ENCODE data around the gene PGGHG. TPM values are rescaled to one million over a fixed set of nuclear protein-coding genes. Genes with fewer than 3 reads are reported as not detected.
"Not testable (repeated sequence)": the region's sequence is repeated elsewhere in the genome, so short reads cannot be mapped to it uniquely, and the experiment has no call there.

PGGHG gene
- total RNA-seq, 2 experiments from 2014 or later = 487 to 541 TPM

GRCh38 chr11:308740-309665 lies 20.1 kb downstream of the PGGHG start:
- ATAC-seq (peak; percentile 10), DNase-seq (peak; percentile 59)
- H3K27me3 Mint-ChIP-seq (ENCODE audit: low read depth); H3K9me3 Mint-ChIP-seq (ENCODE audit: insufficient read depth): not testable (repeated sequence)
- peak overlapping the region; percentile 99 for H3K27ac Mint-ChIP-seq
- H3K4me1 Mint-ChIP-seq (ENCODE audit: low read depth) = peaks cover 46% of the 10 kb centered on the region
- peaks cover 41% of the 10 kb centered on the region for H3K36me3 Mint-ChIP-seq (ENCODE audit: low read depth)
- POLR2A ChIA-PET = interaction anchor here (0.8 to 2.0 kb wide), 16 partner anchors 8 to 102 kb away, joined by 3 to 34 read pairs (median 4); partner anchors contain the start of genes BET1L, PGGHG, PSMD13 and RIC8A
- H3K4me3 Mint-ChIP-seq = peak overlapping the region; percentile 98
- CTCF ChIA-PET = interaction anchor here (0.6 to 1.8 kb wide), 10 partner anchors 8 to 140 kb away, joined by 3 to 11 read pairs (median 4); partner anchors contain the start of gene NLRP6

GRCh38 chr11:309979-310572 lies 21.1 kb downstream of the PGGHG start:
- Mint-ChIP-seq H3K36me3 (ENCODE audit: low read depth) (peaks cover 51% of the 10 kb centered on the region), H3K4me3 (peak overlapping the region; percentile 98)

DNA sequence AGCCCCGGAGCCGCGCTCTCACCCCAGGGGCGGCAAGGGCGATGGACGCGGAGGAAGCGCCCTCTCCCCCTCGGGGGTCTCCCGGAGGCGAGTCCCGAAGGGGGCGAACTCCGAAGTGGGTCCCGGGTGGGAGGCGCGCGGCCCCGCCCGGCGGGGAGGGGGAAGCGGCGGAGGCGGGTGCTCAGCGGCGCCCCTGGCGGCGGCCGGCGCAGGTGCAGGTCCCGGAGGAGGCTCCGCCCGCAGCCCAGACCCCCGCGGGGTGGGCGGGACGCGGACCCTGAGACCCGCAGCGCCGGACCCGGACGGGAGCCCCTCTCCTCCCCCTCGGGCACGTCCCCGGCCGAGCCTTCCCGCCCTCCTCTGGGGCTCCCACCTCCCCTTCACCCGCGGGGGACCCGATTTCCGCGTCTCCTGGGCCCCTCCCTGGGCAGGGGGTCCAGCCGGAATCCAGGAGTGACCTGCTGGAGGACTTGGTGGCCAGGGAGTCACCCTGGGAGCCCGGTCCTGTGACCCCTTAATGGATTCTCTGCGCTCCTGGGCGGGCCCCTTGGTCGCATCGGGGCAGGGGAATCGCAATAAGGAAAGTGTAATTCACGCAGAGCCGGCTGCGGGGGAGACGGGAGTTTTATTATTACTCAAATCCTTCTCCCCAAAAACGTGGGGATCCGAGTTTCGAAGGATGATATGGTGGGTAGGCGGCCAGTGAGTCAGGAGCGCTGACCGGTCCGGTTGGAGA lies 22.3 kb downstream of the PGGHG start:
- peak overlapping the region; percentile 99 for H3K27ac Mint-ChIP-seq
- H3K36me3 Mint-ChIP-seq (ENCODE audit: low read depth) = peaks cover 61% of the 10 kb centered on the region
- ChIA-PET CTCF (interaction anchor here (1.3 to 2.1 kb wide), 6 partner anchors 21 to 208 kb away, joined by 4 to 10 read pairs (median 6); no protein-coding TSS in a partner anchor), POLR2A (interaction anchor here (1.2 to 3.3 kb wide), 12 partner anchors 11 to 195 kb away, joined by 4 to 36 read pairs (median 11); partner anchors contain the start of genes BET1L, IFITM5, PGGHG and RIC8A)
- not testable (repeated sequence) for DNase-seq; H3K27me3 Mint-ChIP-seq (ENCODE audit: low read depth); H3K9me3 Mint-ChIP-seq (ENCODE audit: insufficient read depth)
- peak overlapping the region; percentile 87 for H3K4me3 Mint-ChIP-seq
- peaks cover 30% of the 10 kb centered on the region for H3K4me1 Mint-ChIP-seq (ENCODE audit: low read depth)
- peak; percentile 5 for ATAC-seq

More at GRCh38 chr11:309979-310572, 21.1 kb downstream of the PGGHG start:
- Mint-ChIP-seq H3K27ac (peak overlapping the region; percentile 99), H3K4me1 (ENCODE audit: low read depth) (peaks cover 41% of the 10 kb centered on the region)
- not testable (repeated sequence) for ATAC-seq; DNase-seq; H3K9me3 Mint-ChIP-seq (ENCODE audit: insufficient read depth); H3K27me3 Mint-ChIP-seq (ENCODE audit: low read depth)
- CTCF ChIA-PET = interaction anchor here (0.6 to 1.8 kb wide), 9 partner anchors 19 to 139 kb away, joined by 3 to 11 read pairs (median 4); partner anchors contain the start of gene NLRP6
- POLR2A ChIA-PET = interaction anchor here (0.8 to 2.0 kb wide), 9 partner anchors 7 to 103 kb away, joined by 3 to 34 read pairs (median 6); partner anchors contain the start of genes BET1L, PGGHG and RIC8A

DNA sequence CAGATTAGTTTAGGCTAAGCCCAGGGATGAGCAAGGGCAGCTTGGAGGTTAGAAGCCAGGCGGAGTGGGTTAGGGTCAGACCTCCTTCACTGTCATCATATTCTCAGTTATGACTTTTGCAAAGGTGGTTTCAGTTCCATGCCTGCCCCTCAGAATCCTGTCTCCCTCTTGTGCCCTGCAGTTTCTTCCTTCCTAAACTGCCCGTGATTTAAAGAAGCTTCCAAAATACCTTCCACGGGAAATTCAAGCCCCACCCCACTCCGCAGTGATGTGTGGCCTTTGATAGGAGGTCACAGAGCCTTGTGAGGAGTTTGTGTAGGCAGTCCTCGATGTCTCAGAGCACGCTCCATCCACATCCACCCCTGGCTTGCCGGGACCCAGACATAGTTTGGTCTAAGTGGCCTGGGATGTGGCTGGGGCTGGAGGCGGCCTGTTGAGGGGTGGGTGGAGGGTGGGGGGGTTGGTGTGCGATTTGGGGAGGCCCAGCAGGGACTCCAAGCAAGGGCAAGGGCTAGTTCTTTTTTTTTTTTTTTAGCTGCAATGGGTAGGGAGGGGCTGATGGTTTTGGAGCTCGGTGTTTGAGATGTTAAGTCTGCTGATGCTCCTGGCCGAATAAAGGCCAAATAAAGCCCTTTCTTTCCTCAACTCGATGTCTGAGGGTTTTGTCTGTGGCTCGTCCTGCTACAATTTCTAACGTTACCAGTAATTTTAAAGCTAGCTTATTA lies 23.3 kb downstream of the PGGHG start:
- Mint-ChIP-seq H3K4me1 (ENCODE audit: low read depth) (peaks cover 22% of the 10 kb centered on the region), H3K36me3 (ENCODE audit: low read depth) (peaks cover 71% of the 10 kb centered on the region), H3K27ac (peak overlapping the region; percentile 99), H3K9me3 (ENCODE audit: insufficient read depth) (no peaks in the 10 kb centered on the region), H3K4me3 (peak overlapping the region; percentile 87), H3K27me3 (ENCODE audit: low read depth) (no peaks in the 10 kb centered on the region)
- ChIA-PET POLR2A (interaction anchor here (0.6 to 3.3 kb wide), 18 partner anchors 10 to 194 kb away, joined by 3 to 36 read pairs (median 6); partner anchors contain the start of genes BET1L, IFITM5, NLRP6 and PGGHG), CTCF (interaction anchor here (0.9 to 2.1 kb wide), 8 partner anchors 22 to 206 kb away, joined by 3 to 10 read pairs (median 5); no protein-coding TSS in a partner anchor)
- peak; percentile 7 for ATAC-seq
- peak; percentile 71 for DNase-seq

GRCh38 chr11:313304-313786 lies 24.4 kb downstream of the PGGHG start:
- H3K4me1 Mint-ChIP-seq (ENCODE audit: low read depth) = peaks cover 13% of the 10 kb centered on the region
- CTCF ChIA-PET = interaction anchor here (0.9 to 2.1 kb wide), 3 partner anchors 24 to 63 kb away, joined by 3 to 10 read pairs (median 5); no protein-coding TSS in a partner anchor
- ATAC-seq (no peak), DNase-seq (no peak)
- no peaks in the 10 kb centered on the region for H3K9me3 Mint-ChIP-seq (ENCODE audit: insufficient read depth)
- POLR2A ChIA-PET = interaction anchor here (0.7 to 4.8 kb wide), 13 partner anchors 11 to 108 kb away, joined by 3 to 36 read pairs (median 12); partner anchors contain the start of genes BET1L, IFITM5, PGGHG and RIC8A
- H3K27ac Mint-ChIP-seq = peak overlapping the region; percentile 99
- H3K4me3 Mint-ChIP-seq = peak overlapping the region; percentile 87
- H3K36me3 Mint-ChIP-seq (ENCODE audit: low read depth) = peaks cover 73% of the 10 kb centered on the region
- H3K27me3 Mint-ChIP-seq (ENCODE audit: low read depth) = no peaks in the 10 kb centered on the region

- no peaks in the 10 kb centered on the region for H3K27me3 Mint-ChIP-seq (ENCODE audit: low read depth)
- no peaks in the 10 kb centered on the region for H3K9me3 Mint-ChIP-seq (ENCODE audit: insufficient read depth)
- H3K36me3 Mint-ChIP-seq (ENCODE audit: low read depth) = peaks cover 67% of the 10 kb centered on the region
- H3K4me1 Mint-ChIP-seq (ENCODE audit: low read depth) = peaks cover 13% of the 10 kb centered on the region
- peak; percentile 90 for DNase-seq
- CTCF ChIA-PET = interaction anchor here (4.0 kb wide), 1 partner anchor 8 kb away, joined by 38 read pairs; the partner anchor contains the start of gene IFITM2
- H3K4me3 Mint-ChIP-seq = peak within 1 kb of the TSS; percentile 87
- POLR2A ChIA-PET = interaction anchor here (1.6 to 4.8 kb wide), 8 partner anchors 8 to 107 kb away, joined by 4 to 73 read pairs (median 32); partner anchors contain the start of genes BET1L, IFITM2, IFITM5 and NLRP6
- H3K27ac Mint-ChIP-seq = peak within 1 kb of the TSS; percentile 99
- peak; percentile 45 for ATAC-seq
These were observed 25.0 kb downstream of the PGGHG start, which contains the start of gene IFITM1 for GRCh38 chr11:313787-314553. Gene IFITM1 (plus strand): TSS chr11:314040. CDS start chr11:314171, 131 bp downstream.

GRCh38 chr11:314554-314875 lies 25.6 kb downstream of the PGGHG start:
- ATAC-seq; DNase-seq; H3K9me3 Mint-ChIP-seq (ENCODE audit: insufficient read depth); H3K27me3 Mint-ChIP-seq (ENCODE audit: low read depth): not testable (repeated sequence)
- Mint-ChIP-seq H3K4me1 (ENCODE audit: low read depth) (peaks cover 13% of the 10 kb centered on the region), H3K27ac (peak overlapping the region; percentile 99), H3K4me3 (peak overlapping the region; percentile 87), H3K36me3 (ENCODE audit: low read depth) (peaks cover 63% of the 10 kb centered on the region)
- ChIA-PET CTCF (interaction anchor here (4.0 kb wide), 1 partner anchor 9 kb away, joined by 38 read pairs; the partner anchor contains the start of gene IFITM2), POLR2A (interaction anchor here (1.5 to 4.8 kb wide), 8 partner anchors 9 to 47 kb away, joined by 9 to 73 read pairs (median 35); partner anchors contain the start of genes IFITM2, IFITM5, NLRP6 and PGGHG)

GRCh38 chr11:315051-315481 lies 26.1 kb downstream of the PGGHG start:
- POLR2A ChIA-PET = interaction anchor here (1.5 to 4.8 kb wide), 10 partner anchors 9 to 47 kb away, joined by 9 to 73 read pairs (median 32); partner anchors contain the start of genes IFITM2, IFITM5 and NLRP6
- DNase-seq = peak; percentile 55
- Mint-ChIP-seq H3K27me3 (ENCODE audit: low read depth) (no peaks in the 10 kb centered on the region), H3K4me3 (peak overlapping the region; percentile 87), H3K27ac (peak overlapping the region; percentile 99), H3K9me3 (ENCODE audit: insufficient read depth) (no peaks in the 10 kb centered on the region), H3K4me1 (ENCODE audit: low read depth) (peaks cover 16% of the 10 kb centered on the region), H3K36me3 (ENCODE audit: low read depth) (peaks cover 62% of the 10 kb centered on the region)
- CTCF ChIA-PET = interaction anchor here (1.9 to 4.0 kb wide), 3 partner anchors 9 to 47 kb away, joined by 4 to 38 read pairs (median 17); partner anchors contain the start of gene IFITM2
- ATAC-seq = no peak

DNA sequence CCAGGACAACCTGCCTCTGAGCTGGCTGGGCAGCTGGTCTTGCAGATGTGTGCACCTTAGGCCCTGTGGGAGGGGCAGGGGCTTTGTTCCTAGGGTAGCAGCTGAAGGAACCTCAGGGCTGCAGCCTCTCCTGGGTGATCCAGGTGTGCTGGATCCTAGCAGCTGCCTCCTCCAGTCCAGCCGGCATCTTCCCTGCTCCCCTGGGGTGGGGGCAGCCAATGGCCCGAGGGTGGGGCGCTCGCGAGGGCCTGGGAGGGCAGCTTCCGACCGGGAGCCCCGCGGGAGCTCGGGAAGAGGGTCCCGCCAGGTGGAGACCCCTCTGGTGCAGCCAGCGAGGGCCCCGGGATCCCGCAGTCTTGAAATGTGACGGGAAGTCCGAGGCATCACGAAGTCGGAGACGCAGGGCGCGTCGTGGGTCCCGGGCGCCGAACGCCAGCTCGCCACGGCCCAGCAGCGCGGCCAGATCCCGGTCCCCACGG lies 26.6 kb downstream of the PGGHG start:
- no peak for DNase-seq
- H3K36me3 Mint-ChIP-seq (ENCODE audit: low read depth) = peaks cover 67% of the 10 kb centered on the region
- ChIA-PET CTCF (interaction anchor here (1.8 to 4.0 kb wide), 4 partner anchors 10 to 47 kb away, joined by 4 to 38 read pairs (median 12); partner anchors contain the start of genes IFITM2 and PGGHG), POLR2A (interaction anchor here (1.5 to 4.8 kb wide), 10 partner anchors 9 to 48 kb away, joined by 9 to 73 read pairs (median 32); partner anchors contain the start of genes IFITM2, IFITM5 and NLRP6)
- H3K27me3 Mint-ChIP-seq (ENCODE audit: low read depth) = no peaks in the 10 kb centered on the region
- ATAC-seq = no peak
- H3K4me1 Mint-ChIP-seq (ENCODE audit: low read depth) = peaks cover 21% of the 10 kb centered on the region
- peak overlapping the region; percentile 87 for H3K4me3 Mint-ChIP-seq
- no peaks in the 10 kb centered on the region for H3K9me3 Mint-ChIP-seq (ENCODE audit: insufficient read depth)
- H3K27ac Mint-ChIP-seq = peak overlapping the region; percentile 99
